MM.1S (cell line): ENCODE measurements around the gene WDR41.

Experiments used
- DNase-seq: peaks from one replicate; pipeline ENCODE4 v3.0.0-alpha.2; 2015
- H2AFZ ChIP-seq: fragments of 300-600 bp; sonication (generic); 2 replicates; pipeline ENCODE4 v1.6.0; 2016; ENCODE audit warnings: antibody characterized with exemption, low read length
- H3F3A ChIP-seq: fragments of 300-600 bp; sonication (generic); 2 replicates; pipeline ENCODE4 v1.6.1; 2016; ENCODE audit warnings: mild to moderate bottlenecking, antibody characterized with exemption, low read length, moderate library complexity, mixed read lengths; ENCODE audit not compliant: insufficient read depth
- H3K27ac ChIP-seq: fragments of 300-600 bp; sonication (generic); 2 replicates; pipeline ENCODE4 v1.5.1; 2016; ENCODE audit warnings: mild to moderate bottlenecking, low read length
- H3K27me3 ChIP-seq: fragments of 300-600 bp; sonication (generic); replicated peaks from 2 replicates; pipeline ENCODE4 v1.6.0; 2016; ENCODE audit warnings: low read length; ENCODE audit not compliant: insufficient read depth
- H3K36me3 ChIP-seq: fragments of 300-600 bp; sonication (generic); replicated peaks from 2 replicates; pipeline ENCODE4 v1.6.1; 2016; ENCODE audit warnings: mild to moderate bottlenecking, low read length, mixed read lengths; ENCODE audit not compliant: insufficient read depth
- H3K4me1 ChIP-seq: fragments of 300-600 bp; sonication (generic); 2 replicates; pipeline ENCODE4 v1.6.1; 2016; ENCODE audit warnings: low read length, mixed read lengths
- H3K4me2 ChIP-seq: fragments of 300-600 bp; sonication (generic); 2 replicates; pipeline ENCODE4 v1.6.0; 2016; ENCODE audit warnings: low read depth, low read length
- H3K4me3 ChIP-seq: fragments of 300-600 bp; sonication (generic); 2 replicates; pipeline ENCODE4 v1.5.1; 2016; ENCODE audit warnings: low read length, mixed read lengths
- H3K79me2 ChIP-seq: fragments of 300-600 bp; sonication (generic); 2 replicates; pipeline ENCODE4 v1.6.1; 2016; ENCODE audit warnings: mixed run types, low read length, mixed read lengths
- H3K9ac ChIP-seq: fragments of 300-600 bp; sonication (generic); 2 replicates; pipeline ENCODE4 v1.6.1; 2016; ENCODE audit warnings: low read length, mixed read lengths
- H3K9me2 ChIP-seq: fragments of 300-600 bp; sonication (generic); replicated peaks from 2 replicates; pipeline ENCODE4 v1.6.1; 2016; ENCODE audit warnings: mild to moderate bottlenecking, low read length, mixed read lengths; ENCODE audit not compliant: insufficient read depth
- H3K9me3 ChIP-seq: fragments of 300-600 bp; sonication (generic); replicated peaks from 2 replicates; pipeline ENCODE4 v1.6.1; 2016; ENCODE audit warnings: mild to moderate bottlenecking, low read length, mixed read lengths; ENCODE audit not compliant: insufficient read depth
- H4K20me1 ChIP-seq: fragments of 300-600 bp; sonication (generic); 2 replicates; pipeline ENCODE4 v1.6.1; 2016; ENCODE audit warnings: mild to moderate bottlenecking, low read length, moderate library complexity, mixed read lengths; ENCODE audit not compliant: insufficient read depth
- CTCF ChIP-seq: fragments of 300-600 bp; sonication (generic); IDR thresholded peaks from 2 replicates; pipeline ENCODE4 v1.5.1; 2016; ENCODE audit warnings: antibody characterized with exemption, low read length, mixed read lengths
- EZH2 ChIP-seq: fragments of 300-600 bp; sonication (generic); optimal IDR thresholded peaks from 2 replicates; pipeline ENCODE3; 2017; ENCODE audit warnings: low read depth, mild to moderate bottlenecking, antibody characterized with exemption, low read length, mixed read lengths
- EZH2phosphoT487 ChIP-seq: fragments of 300-600 bp; sonication (generic); IDR thresholded peaks from 2 replicates; pipeline ENCODE4 v1.6.1; 2018; ENCODE audit warnings: antibody characterized with exemption, low read length

WDR41 gene

GRCh38 chr5:77425420-77425819 lies 66.7 kb downstream of the WDR41 start:
- no peak for TF ChIP-seq EZH2phosphoT487
- H3F3A ChIP-seq, result no peaks in the 10 kb centered on the region
- no peak overlapping the region for H2AFZ ChIP-seq
- no peaks in the 10 kb centered on the region for H3K27me3 ChIP-seq
- H3K27ac ChIP-seq, result no peak overlapping the region
- no peak overlapping the region for H3K4me3 ChIP-seq
- no peak for DNase-seq
- H3K9me2 ChIP-seq, result no peaks in the 10 kb centered on the region
- no peaks in the 10 kb centered on the region for H3K79me2 ChIP-seq
- no peaks in the 10 kb centered on the region for H4K20me1 ChIP-seq
- H3K4me1 ChIP-seq, result no peaks in the 10 kb centered on the region
- no peaks in the 10 kb centered on the region for H3K36me3 ChIP-seq
- no peaks in the 10 kb centered on the region for H3K9me3 ChIP-seq
- H3K9ac ChIP-seq, result no peak overlapping the region
- H3K4me2 ChIP-seq, result no peak overlapping the region

- no peaks in the 10 kb centered on the region for H3F3A ChIP-seq
- TF ChIP-seq CTCF (no peak), EZH2phosphoT487 (no peak), EZH2 (no peak)
- no peak overlapping the region for H2AFZ ChIP-seq
- H3K4me1 ChIP-seq, result no peaks in the 10 kb centered on the region
- H3K27ac ChIP-seq, result no peak overlapping the region
- no peak overlapping the region for H3K9ac ChIP-seq
- no peaks in the 10 kb centered on the region for H3K9me3 ChIP-seq
- no peaks in the 10 kb centered on the region for H3K36me3 ChIP-seq
- no peaks in the 10 kb centered on the region for H3K27me3 ChIP-seq
- no peaks in the 10 kb centered on the region for H3K79me2 ChIP-seq
- H3K4me3 ChIP-seq, result no peak overlapping the region
- no peak for DNase-seq
- H4K20me1 ChIP-seq, result no peaks in the 10 kb centered on the region
- H3K4me2 ChIP-seq, result no peak overlapping the region
- H3K9me2 ChIP-seq, result no peaks in the 10 kb centered on the region
Observed at GRCh38 chr5:77424921-77425320, 67.2 kb downstream of the WDR41 start.

- no peak overlapping the region for H3K27ac ChIP-seq
- DNase-seq, result no peak
- H3K4me1 ChIP-seq, result no peaks in the 10 kb centered on the region
- TF ChIP-seq CTCF (no peak), EZH2phosphoT487 (no peak), EZH2 (no peak)
- H3K4me3 ChIP-seq, result no peak overlapping the region
- no peaks in the 10 kb centered on the region for H3K9me3 ChIP-seq
- H4K20me1 ChIP-seq, result no peaks in the 10 kb centered on the region
- H3K36me3 ChIP-seq, result no peaks in the 10 kb centered on the region
- H2AFZ ChIP-seq, result no peak overlapping the region
- no peak overlapping the region for H3K4me2 ChIP-seq
- H3K9me2 ChIP-seq, result no peaks in the 10 kb centered on the region
- H3K27me3 ChIP-seq, result no peaks in the 10 kb centered on the region
- no peaks in the 10 kb centered on the region for H3F3A ChIP-seq
- H3K9ac ChIP-seq, result no peak overlapping the region
- no peaks in the 10 kb centered on the region for H3K79me2 ChIP-seq
Observed at GRCh38 chr5:77423022-77423750, 68.9 kb downstream of the WDR41 start.

GRCh38 chr5:77420940-77421339 lies 71.2 kb downstream of the WDR41 start:
- Histone ChIP-seq H3K27me3 (no peaks in the 10 kb centered on the region), H3K27ac (no peak overlapping the region), H3F3A (no peaks in the 10 kb centered on the region), H3K4me2 (no peak overlapping the region), H3K36me3 (no peaks in the 10 kb centered on the region), H3K4me3 (no peak overlapping the region), H3K9me3 (no peaks in the 10 kb centered on the region), H3K79me2 (no peaks in the 10 kb centered on the region), H2AFZ (no peak overlapping the region), H3K4me1 (no peaks in the 10 kb centered on the region), H3K9ac (no peak overlapping the region), H3K9me2 (no peaks in the 10 kb centered on the region), H4K20me1 (no peaks in the 10 kb centered on the region)
- TF ChIP-seq CTCF (no peak), EZH2 (no peak), EZH2phosphoT487 (no peak)
- no peak for DNase-seq
